Measurements from ENCODE around the gene TEX50.
"Not testable (repeated sequence)": the region's sequence is repeated elsewhere in the genome, so short reads cannot be mapped to it uniquely, and the experiment has no call there.

Gene TEX50

GRCh38 chr1:173661763-173662162 is 26.6 kb downstream of the TEX50 start:
- DNase-seq (ENCODE audit: low read depth in 2 of 2) = no peak

- no peak for DNase-seq (ENCODE audit: low read depth in 2 of 2)
Observed at GRCh38 chr1:173663159-173663558, 28.0 kb downstream of the TEX50 start.

- no peak for DNase-seq (ENCODE audit: low read depth in 2 of 2)
Observed at GRCh38 chr1:173666646-173667045, 31.5 kb downstream of the TEX50 start.

- no peak for DNase-seq (ENCODE audit: low read depth in 2 of 2)
Observed at GRCh38 chr1:173669491-173669941, 34.4 kb downstream of the TEX50 start, which contains the start of gene ANKRD45. Gene ANKRD45, minus strand, starts transcription at chr1:173669851. Its CDS starts 10,433 bp downstream, at chr1:173659418.

GRCh38 chr1:173674496-173674895 is 39.4 kb downstream of the TEX50 start:
- not testable (repeated sequence) for DNase-seq (ENCODE audit: low read depth in 2 of 2)

GRCh38 chr1:173680152-173680551 is 45.0 kb downstream of the TEX50 start:
- DNase-seq (ENCODE audit: low read depth in 2 of 2) = not testable (repeated sequence)

- DNase-seq (ENCODE audit: low read depth in 2 of 2) = no peak
Observed at GRCh38 chr1:173682184-173682583, 47.0 kb downstream of the TEX50 start.

GRCh38 chr1:173683838-173684237 is 48.7 kb downstream of the TEX50 start:
- not testable (repeated sequence) for DNase-seq (ENCODE audit: low read depth in 2 of 2)

GRCh38 chr1:173685121-173685520 is 50.0 kb downstream of the TEX50 start:
- DNase-seq (ENCODE audit: low read depth in 2 of 2) = not testable (repeated sequence)

All from activated CD8-positive, alpha-beta memory T cell treated with anti-CD3 and anti-CD28 coated beads for 4 hours (primary cell).